Activated T-helper 1 cell treated with anti-CD3 and anti-CD28 coated beads, Interleukin-12 subunit alpha, Interleukin-12 subunit beta, Interleukin-2, Interleukin-4 antibody, amounts not matched to agents 30 ng/mL and 10 ng/mL and 1 ng/mL, durations not matched to agents 14 hours and 24 hours and 36 hours (primary cell): Measurements from ENCODE around the gene MYLK4. TPM values are rescaled to one million over a fixed set of nuclear protein-coding genes. Genes with fewer than 3 reads are reported as not detected.

Experiments used
- DNase-seq: peaks from one replicate; pipeline ENCODE4 v3.0.0; 2021; ENCODE audit warnings: low spot score
- H3K27ac Mint-ChIP-seq: one replicate; pipeline ENCODE4 v1.8.0; 2021; ENCODE audit warnings: mild to moderate bottlenecking, mixed read lengths
- H3K27me3 Mint-ChIP-seq: one replicate; pipeline ENCODE4 v1.8.0; 2022; ENCODE audit warnings: mild to moderate bottlenecking, moderate library complexity, mixed read lengths; ENCODE audit not compliant: insufficient read depth
- H3K36me3 Mint-ChIP-seq: one replicate; pipeline ENCODE4 v1.8.0; 2021; ENCODE audit warnings: low read depth, mixed read lengths
- H3K4me1 Mint-ChIP-seq: one replicate; pipeline ENCODE4 v1.8.0; 2021; ENCODE audit warnings: low read depth, mixed read lengths
- H3K4me3 Mint-ChIP-seq: one replicate; pipeline ENCODE4 v1.8.0; 2021; ENCODE audit warnings: mild to moderate bottlenecking, moderate library complexity, mixed read lengths
- H3K9me3 Mint-ChIP-seq: one replicate; pipeline ENCODE4 v1.8.0; 2021; ENCODE audit warnings: mixed read lengths
- intact Hi-C: fragments of 100-400 bp; cut with micrococcal nuclease; formaldehyde crosslinking; loops from one replicate; pipeline ENCODE4 v1.15.1; 2024
- total RNA-seq: library from RNA; stranded (reverse); gene quantifications from 2 replicates; pipeline ENCODE4 v1.2.3, GENCODE V29; 2022

The MYLK4 gene
- 0.10 TPM in 2 replicates for total RNA-seq

DNA sequence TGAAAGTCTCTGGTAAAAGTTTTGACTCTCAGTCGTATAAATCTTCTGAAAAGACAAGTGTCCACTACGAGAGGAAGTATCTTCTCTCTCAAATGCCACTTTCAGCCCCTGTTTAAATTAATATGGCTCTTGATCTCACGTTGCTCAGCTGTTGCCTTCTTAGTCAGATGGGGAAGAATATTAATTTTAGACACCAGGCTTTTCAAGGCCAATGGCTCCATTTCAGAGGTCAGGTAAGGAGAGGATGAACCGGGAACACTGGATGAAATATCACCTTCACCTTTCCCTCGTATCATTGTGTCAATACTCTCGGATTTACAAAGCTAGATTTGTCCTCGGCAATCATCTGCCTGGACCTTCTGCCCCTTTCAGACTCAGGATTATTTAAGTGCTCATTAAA, at the start of gene MYLK4:
Gene MYLK4 (minus strand): TSS at position 91 of the 400 bp plus-strand sequence. CDS start 1,628 bp downstream, outside the sequence.
- DNase-seq: no peak
- Mint-ChIP-seq H3K4me3 (no peak within 1 kb of the TSS), H3K4me1 (peaks cover 4% of the 10 kb centered on the region), H3K27ac (no peak within 1 kb of the TSS), H3K9me3 (no peaks in the 10 kb centered on the region), H3K27me3 (peaks cover 52% of the 10 kb centered on the region), H3K36me3 (no peaks in the 10 kb centered on the region)
- intact Hi-C loops: loop anchor here (1.0 kb wide), 3 partner anchors 10 to 1155 kb away; no protein-coding TSS in a partner anchor

- no peaks in the 10 kb centered on the region for H3K27me3 Mint-ChIP-seq
- H3K4me3 Mint-ChIP-seq: no peak overlapping the region
- no peaks in the 10 kb centered on the region for H3K36me3 Mint-ChIP-seq
- DNase-seq: no peak
- peak overlapping the region; percentile 62 for H3K27ac Mint-ChIP-seq
- H3K9me3 Mint-ChIP-seq: no peaks in the 10 kb centered on the region
- H3K4me1 Mint-ChIP-seq: peaks cover 44% of the 10 kb centered on the region
- intact Hi-C loops: loop anchor here (1.0 to 2.0 kb wide), 2 partner anchors 9 to 21 kb away; no protein-coding TSS in a partner anchor
Measured at GRCh38 chr6:2799936-2800527, 49.3 kb upstream of the MYLK4 start.

DNA sequence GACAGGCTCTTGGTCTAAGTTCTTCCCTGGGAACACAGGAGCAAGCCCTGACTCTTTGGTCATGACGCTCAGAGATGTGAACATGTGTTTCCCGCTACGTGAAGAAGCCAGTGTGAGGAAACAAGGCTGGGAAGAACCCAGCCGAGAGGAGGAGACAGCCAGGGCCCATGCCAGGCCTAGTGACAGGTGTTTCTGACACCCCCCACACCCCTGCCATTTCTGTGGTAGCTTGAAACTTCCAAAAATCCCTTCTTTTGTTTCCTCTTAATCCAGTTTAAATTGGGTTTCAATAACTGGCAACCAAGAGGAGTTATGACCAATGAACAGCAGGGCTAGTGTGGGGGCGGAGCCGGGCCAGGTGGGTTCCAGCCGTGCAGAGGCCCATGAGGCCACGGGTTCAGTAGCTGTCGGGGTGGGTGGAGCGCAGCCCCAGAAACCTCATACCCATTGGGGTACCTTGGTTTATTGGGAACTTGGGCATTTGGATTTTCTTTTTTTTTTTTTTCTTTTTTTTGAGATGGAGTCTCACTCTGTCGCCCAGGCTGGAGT, 47.9 kb upstream of the MYLK4 start:
- Mint-ChIP-seq H3K4me1 (peaks cover 52% of the 10 kb centered on the region), H3K27ac (no peak overlapping the region), H3K36me3 (no peaks in the 10 kb centered on the region), H3K9me3 (no peaks in the 10 kb centered on the region), H3K27me3 (no peaks in the 10 kb centered on the region), H3K4me3 (no peak overlapping the region)
- no peak for DNase-seq
- intact Hi-C loops: loop anchor here (2.0 kb wide), 1 partner anchor 22 kb away; no protein-coding TSS in a partner anchor

GRCh38 chr6:2797564-2798031, 46.9 kb upstream of the MYLK4 start:
- Mint-ChIP-seq H3K27ac (peak overlapping the region; percentile 75), H3K27me3 (no peaks in the 10 kb centered on the region), H3K9me3 (no peaks in the 10 kb centered on the region), H3K36me3 (no peaks in the 10 kb centered on the region), H3K4me3 (no peak overlapping the region), H3K4me1 (peaks cover 62% of the 10 kb centered on the region)
- no peak for DNase-seq
- intact Hi-C loops: loop anchor here (2.0 kb wide), 1 partner anchor 23 kb away; no protein-coding TSS in a partner anchor

GRCh38 chr6:2796861-2797260, 46.1 kb upstream of the MYLK4 start:
- peak overlapping the region; percentile 40 for H3K27ac Mint-ChIP-seq
- DNase-seq: no peak
- H3K4me3 Mint-ChIP-seq: no peak overlapping the region
- no peaks in the 10 kb centered on the region for H3K27me3 Mint-ChIP-seq
- peaks cover 68% of the 10 kb centered on the region for H3K4me1 Mint-ChIP-seq
- no peaks in the 10 kb centered on the region for H3K36me3 Mint-ChIP-seq
- intact Hi-C loops: no loop called here
- no peaks in the 10 kb centered on the region for H3K9me3 Mint-ChIP-seq

DNA sequence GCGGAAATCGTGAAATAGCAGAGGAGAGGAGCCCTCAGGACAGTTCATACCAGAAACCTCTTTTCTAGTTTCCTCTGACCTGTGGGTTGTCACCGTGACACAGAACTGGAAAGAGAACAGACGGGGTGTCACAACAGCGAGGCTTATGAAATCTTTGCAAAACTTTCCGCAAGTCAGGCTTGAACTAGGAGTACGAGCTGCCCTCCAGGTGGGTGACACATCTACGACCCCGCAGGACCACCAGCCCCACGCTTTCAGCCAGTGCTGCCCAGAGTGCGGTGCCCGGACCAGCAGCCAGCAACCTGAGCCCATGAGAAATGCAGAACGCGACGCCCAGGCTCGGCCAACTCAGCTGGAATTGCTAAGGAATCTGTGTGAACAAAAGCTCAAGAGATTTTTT, 45.2 kb upstream of the MYLK4 start:
- no peaks in the 10 kb centered on the region for H3K27me3 Mint-ChIP-seq
- peaks cover 2% of the 10 kb centered on the region for H3K36me3 Mint-ChIP-seq
- peak overlapping the region; percentile 6 for H3K4me3 Mint-ChIP-seq
- intact Hi-C loops: no loop called here
- H3K9me3 Mint-ChIP-seq: no peaks in the 10 kb centered on the region
- H3K4me1 Mint-ChIP-seq: peaks cover 74% of the 10 kb centered on the region
- DNase-seq: no peak
- peak overlapping the region; percentile 67 for H3K27ac Mint-ChIP-seq

GRCh38 chr6:2795162-2795561, 44.4 kb upstream of the MYLK4 start:
- H3K4me1 Mint-ChIP-seq: peaks cover 70% of the 10 kb centered on the region
- H3K9me3 Mint-ChIP-seq: no peaks in the 10 kb centered on the region
- peaks cover 2% of the 10 kb centered on the region for H3K36me3 Mint-ChIP-seq
- intact Hi-C loops: no loop called here
- DNase-seq: no peak
- H3K27ac Mint-ChIP-seq: no peak overlapping the region
- no peak overlapping the region for H3K4me3 Mint-ChIP-seq
- H3K27me3 Mint-ChIP-seq: no peaks in the 10 kb centered on the region

GRCh38 chr6:2794171-2794730, 43.5 kb upstream of the MYLK4 start:
- intact Hi-C loops: no loop called here
- Mint-ChIP-seq H3K4me1 (peaks cover 61% of the 10 kb centered on the region), H3K9me3 (no peaks in the 10 kb centered on the region), H3K4me3 (peak overlapping the region; percentile 11), H3K27me3 (no peaks in the 10 kb centered on the region), H3K27ac (peak overlapping the region; percentile 90), H3K36me3 (peaks cover 2% of the 10 kb centered on the region)
- DNase-seq: no peak

DNA sequence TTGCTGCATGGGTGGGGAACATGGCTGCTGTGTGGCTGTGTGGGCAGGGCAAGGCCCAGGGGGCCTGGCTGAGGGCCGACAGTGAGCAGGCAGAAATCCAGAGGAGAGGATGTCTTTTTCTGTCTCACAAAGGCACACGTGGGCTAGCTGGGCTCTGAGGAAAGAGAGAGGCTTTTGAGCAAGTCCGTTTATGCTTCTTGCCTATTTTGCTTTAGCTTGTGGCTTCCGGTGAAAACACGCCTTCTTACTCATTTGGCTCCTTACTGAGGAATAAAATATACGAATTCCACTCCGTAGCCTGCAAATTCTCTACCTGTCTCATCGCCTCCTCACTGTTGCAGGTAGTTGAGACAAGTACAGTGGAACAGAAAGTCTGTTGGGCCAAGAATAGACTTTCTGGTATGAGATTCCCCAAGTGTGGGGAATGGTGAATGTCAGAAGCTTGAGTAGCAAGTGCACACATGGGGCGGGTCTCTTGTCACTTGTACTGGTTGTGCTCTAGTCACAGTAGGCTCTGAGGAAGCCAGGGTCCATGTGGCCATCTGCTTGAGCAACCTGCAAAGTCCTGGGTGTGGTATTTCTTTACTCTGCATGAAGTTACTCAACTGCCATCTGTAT, 42.9 kb upstream of the MYLK4 start:
- intact Hi-C loops: no loop called here
- peak overlapping the region; percentile 41 for H3K4me3 Mint-ChIP-seq
- peak overlapping the region; percentile 90 for H3K27ac Mint-ChIP-seq
- DNase-seq: peak; percentile 37
- peaks cover 2% of the 10 kb centered on the region for H3K36me3 Mint-ChIP-seq
- H3K27me3 Mint-ChIP-seq: no peaks in the 10 kb centered on the region
- H3K9me3 Mint-ChIP-seq: no peaks in the 10 kb centered on the region
- peaks cover 59% of the 10 kb centered on the region for H3K4me1 Mint-ChIP-seq

GRCh38 chr6:2792330-2793110, 41.8 kb upstream of the MYLK4 start:
- intact Hi-C loops: no loop called here
- Mint-ChIP-seq H3K27me3 (no peaks in the 10 kb centered on the region), H3K36me3 (peaks cover 6% of the 10 kb centered on the region), H3K4me1 (peaks cover 48% of the 10 kb centered on the region), H3K27ac (peak overlapping the region; percentile 90), H3K9me3 (no peaks in the 10 kb centered on the region), H3K4me3 (no peak overlapping the region)
- no peak for DNase-seq

DNA sequence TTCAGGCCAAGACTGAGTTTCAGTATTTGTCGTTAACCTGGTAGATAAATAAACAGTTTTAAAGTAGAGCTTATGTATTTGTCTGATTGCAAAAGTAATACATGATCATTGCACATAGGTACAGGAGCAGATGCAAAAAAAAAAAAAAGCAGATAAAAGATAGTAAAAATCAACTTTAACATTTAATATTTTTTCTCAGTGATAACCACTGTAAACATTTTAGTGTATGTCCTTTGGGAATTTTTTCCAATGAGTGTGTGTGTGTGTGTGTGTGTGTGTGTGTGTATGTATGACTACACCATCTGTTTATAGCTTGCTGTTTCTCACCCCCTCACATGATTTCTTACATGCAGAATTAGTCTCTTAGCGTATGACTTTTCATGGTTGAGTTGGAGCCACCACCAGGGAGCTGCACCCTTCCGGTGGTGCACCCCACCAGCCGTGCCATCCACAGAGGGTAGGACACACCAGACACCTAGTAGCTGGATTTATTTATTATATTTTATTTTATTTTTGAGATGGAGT, 40.8 kb upstream of the MYLK4 start:
- Mint-ChIP-seq H3K4me1 (peaks cover 40% of the 10 kb centered on the region), H3K27me3 (no peaks in the 10 kb centered on the region), H3K27ac (peak overlapping the region; percentile 88), H3K9me3 (no peaks in the 10 kb centered on the region), H3K4me3 (peak overlapping the region; percentile 21), H3K36me3 (peaks cover 11% of the 10 kb centered on the region)
- DNase-seq: no peak
- intact Hi-C loops: loop anchor here (1.0 kb wide), 10 partner anchors 9 to 266 kb away; partner anchors contain the start of gene SERPINB1
